GM20431 (cell line): ENCODE results near the gene RPL3.

Experiments
- in situ Hi-C: fragments of 300-500 bp; cut with MseI, MboI; formaldehyde crosslinking; loops from one replicate; pipeline ENCODE4 v1.15.0; 2020; ENCODE audit warnings: low sequenced_read_pairs; ENCODE audit not compliant: unreplicated experiment

RPL3 gene

GRCh38 chr22:39352306-39352891 lies 33.0 kb upstream of the RPL3 start:
- in situ Hi-C loops = no loop called here

- in situ Hi-C loops = no loop called here
Observed at GRCh38 chr22:39351689-39352214, 32.3 kb upstream of the RPL3 start.

GRCh38 chr22:39350757-39351688 lies 31.6 kb upstream of the RPL3 start:
- in situ Hi-C loops = no loop called here

- in situ Hi-C loops = loop anchor here (25.0 kb wide), 1 partner anchor 162 kb away; the partner anchor contains the start of genes ATF4 and MIEF1
Observed at GRCh38 chr22:39349967-39350726, 30.7 kb upstream of the RPL3 start, which contains the start of gene SYNGR1. SYNGR1 (plus strand) TSS chr22:39349991; CDS start chr22:39350011, 20 bp downstream.

- in situ Hi-C loops = loop anchor here (25.0 kb wide), 1 partner anchor 163 kb away; the partner anchor contains the start of genes ATF4 and MIEF1
Observed at GRCh38 chr22:39349506-39349966, 30.1 kb upstream of the RPL3 start.

- in situ Hi-C loops = loop anchor here (25.0 kb wide), 1 partner anchor 163 kb away; the partner anchor contains the start of genes ATF4 and MIEF1
Observed at GRCh38 chr22:39348909-39349505, 29.6 kb upstream of the RPL3 start.

- in situ Hi-C loops = loop anchor here (25.0 kb wide), 1 partner anchor 167 kb away; the partner anchor contains the start of genes ATF4 and MIEF1
Observed at GRCh38 chr22:39345231-39345630, 25.8 kb upstream of the RPL3 start.

GRCh38 chr22:39344046-39344390 lies 24.6 kb upstream of the RPL3 start:
- in situ Hi-C loops = loop anchor here (25.0 kb wide), 1 partner anchor 168 kb away; the partner anchor contains the start of genes ATF4 and MIEF1

GRCh38 chr22:39343259-39344045 lies 24.0 kb upstream of the RPL3 start:
- in situ Hi-C loops = loop anchor here (25.0 kb wide), 1 partner anchor 169 kb away; the partner anchor contains the start of genes ATF4 and MIEF1

GRCh38 chr22:39341179-39341578 lies 21.8 kb upstream of the RPL3 start:
- in situ Hi-C loops = loop anchor here (25.0 kb wide), 1 partner anchor 171 kb away; the partner anchor contains the start of genes ATF4 and MIEF1

GRCh38 chr22:39339775-39340174 lies 20.4 kb upstream of the RPL3 start:
- in situ Hi-C loops = loop anchor here (25.0 kb wide), 1 partner anchor 173 kb away; the partner anchor contains the start of genes ATF4 and MIEF1

GRCh38 chr22:39336411-39336810 lies 17.0 kb upstream of the RPL3 start:
- in situ Hi-C loops = loop anchor here (25.0 kb wide), 1 partner anchor 176 kb away; the partner anchor contains the start of genes ATF4 and MIEF1

- in situ Hi-C loops = loop anchor here (25.0 kb wide), 1 partner anchor 180 kb away; the partner anchor contains the start of genes ATF4 and MIEF1
Observed at GRCh38 chr22:39332441-39333064, 13.1 kb upstream of the RPL3 start.

- in situ Hi-C loops = loop anchor here (25.0 kb wide), 1 partner anchor 182 kb away; the partner anchor contains the start of genes ATF4 and MIEF1
Observed at GRCh38 chr22:39330553-39330952, 11.1 kb upstream of the RPL3 start.

GRCh38 chr22:39327995-39328754 lies 8.8 kb upstream of the RPL3 start:
- in situ Hi-C loops = loop anchor here (25.0 kb wide), 1 partner anchor 184 kb away; the partner anchor contains the start of genes ATF4 and MIEF1

GRCh38 chr22:39325392-39325932 lies 6.0 kb upstream of the RPL3 start:
- in situ Hi-C loops = loop anchor here (25.0 kb wide), 1 partner anchor 187 kb away; the partner anchor contains the start of genes ATF4 and MIEF1
